ENCODE data around the gene RASGRP1. TPM values are rescaled to one million over a fixed set of nuclear protein-coding genes. Genes with fewer than 3 reads are reported as not detected.

The RASGRP1 gene
- total RNA-seq (2022; extraction: Qiagen RNA extraction; ENCODE audit: low read depth), result 0.26 to 0.38 TPM (median 0.30 TPM) in 5 replicates

GRCh38 chr15:38564557-38565286, at the start of gene RASGRP1:
RASGRP1 (minus strand) TSS chr15:38564814; CDS start chr15:38564628, 186 bp downstream.

GRCh38 chr15:38453971-38454695, 110.5 kb downstream of the RASGRP1 start, which contains the start of gene FAM98B:
FAM98B (plus strand) TSS chr15:38454127; CDS start chr15:38454162, 35 bp downstream.

Other genes with a start within 250 kb of the RASGRP1 start
- 8.7 to 13.7 TPM (median 10.1 TPM) in 5 replicates for gene FAM98B, start 110.7 kb downstream of the RASGRP1 start, total RNA-seq (2022; extraction: Qiagen RNA extraction; ENCODE audit: low read depth)